SK-MEL-5 (cell line): ENCODE measurements around the gene FAM20C. TPM values are rescaled to one million over a fixed set of nuclear protein-coding genes. Genes with fewer than 3 reads are reported as not detected.

ENCODE experiments used
- DNase-seq: peaks from one replicate; pipeline ENCODE4 v3.0.0-alpha.2; 2016; ENCODE audit warnings: low read depth, low spot score
- in situ Hi-C: cut with HindIII; loops from 2 replicates; pipeline ENCODE4 v1.10.0; 2016; ENCODE audit warnings: low sequenced_read_pairs, high pct_unique_total_duplicates, low pct_unique_long_range_greater_than_20kb
- total RNA-seq: library from RNA; depleted of rRNA; stranded (reverse); fragments of >200 nt; shearing (Covaris generic); gene quantifications from 2 replicates; pipeline ENCODE4 v1.2.3, GENCODE V29; 2014

FAM20C gene
- total RNA-seq, 1 experiment from 2014 or later: not detected

DNA sequence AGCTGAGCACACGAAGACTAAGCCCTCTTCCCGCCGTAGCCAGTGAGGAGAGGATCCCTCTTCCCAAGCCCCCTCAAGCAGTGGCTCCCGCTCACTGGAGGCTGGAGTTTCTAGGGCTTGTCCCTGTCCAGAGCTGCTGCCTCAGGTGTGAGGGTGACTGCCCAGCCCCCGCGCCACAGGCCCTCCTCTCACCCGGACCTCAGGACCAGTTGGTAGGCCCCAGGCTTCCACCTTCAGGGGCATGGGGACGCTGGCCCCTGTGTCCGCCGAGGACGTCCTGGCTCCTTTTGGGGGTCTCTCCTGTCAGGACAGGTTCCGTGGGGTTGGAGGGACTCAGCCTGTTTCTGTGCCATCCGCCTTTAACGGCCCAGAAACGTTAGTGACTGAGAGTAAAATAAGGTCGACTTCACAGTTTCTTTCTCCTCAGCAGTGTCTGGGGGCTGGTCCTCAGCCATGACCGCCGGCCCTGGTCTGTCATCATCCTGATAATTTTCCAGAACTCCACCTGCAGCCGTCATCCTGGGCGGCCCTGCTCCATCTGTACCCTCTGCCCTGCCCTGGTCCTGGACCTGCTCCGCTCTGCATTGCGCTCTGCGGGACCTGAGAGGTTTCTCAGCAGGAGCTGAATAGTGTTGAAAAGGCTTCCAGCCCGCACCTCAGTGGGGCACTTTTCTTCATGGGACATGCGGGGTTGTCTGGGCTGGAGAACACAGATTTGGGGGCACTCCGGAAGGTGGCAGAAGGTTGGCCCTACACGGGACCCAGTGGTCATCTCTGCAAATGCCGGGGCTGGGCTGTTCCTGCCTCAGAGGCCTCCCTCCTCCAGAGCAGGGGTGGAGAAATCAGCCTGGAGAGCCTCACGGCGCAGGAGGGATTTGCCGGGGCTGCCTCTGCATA lies 36.0 kb upstream of the FAM20C start:
- DNase-seq: no peak
- in situ Hi-C loops: no loop called here

DNA sequence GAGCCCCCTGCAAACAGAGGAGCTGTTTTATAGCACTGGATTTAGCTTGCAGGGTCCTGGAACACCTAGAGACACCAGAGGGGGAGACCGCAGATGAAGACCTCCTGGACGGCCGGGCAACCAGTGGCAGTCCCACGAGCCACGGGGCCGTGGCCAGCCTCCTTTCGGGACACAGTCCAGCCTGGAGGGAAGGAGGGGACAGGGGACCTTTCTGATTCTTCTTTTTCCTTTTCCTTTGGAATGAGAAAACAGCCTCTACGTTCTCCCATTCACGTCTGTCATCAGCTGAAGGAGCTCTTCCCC lies 35.4 kb upstream of the FAM20C start:
- no peak for DNase-seq
- in situ Hi-C loops: no loop called here

GRCh38 chr7:157771-158625 lies 34.4 kb upstream of the FAM20C start:
- no peak for DNase-seq
- in situ Hi-C loops: no loop called here

DNA sequence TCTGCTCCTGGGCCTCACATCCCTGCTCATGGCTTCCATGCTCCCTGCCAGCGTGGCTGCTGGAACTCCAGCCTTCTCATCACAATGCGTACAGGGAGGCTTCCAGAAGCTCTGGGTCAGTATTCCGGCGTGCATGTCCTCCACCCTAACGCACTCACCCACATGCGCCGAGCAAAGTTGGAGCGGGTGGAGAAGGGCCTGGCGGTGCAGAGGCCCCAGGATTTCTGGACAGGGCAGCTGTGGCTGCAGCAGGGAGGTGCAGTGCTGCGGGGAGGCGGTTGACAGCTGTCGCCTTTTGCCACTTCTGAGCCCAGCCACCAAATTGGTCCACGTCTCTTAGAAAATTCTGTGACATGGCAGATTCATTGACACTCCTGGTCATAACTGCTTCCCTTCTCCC lies 33.6 kb upstream of the FAM20C start:
- in situ Hi-C loops: no loop called here
- DNase-seq: no peak

- in situ Hi-C loops: no loop called here
- DNase-seq: no peak
Measured at GRCh38 chr7:159370-160270, 32.8 kb upstream of the FAM20C start.

GRCh38 chr7:160958-161725 lies 31.2 kb upstream of the FAM20C start:
- DNase-seq: no peak
- in situ Hi-C loops: no loop called here

DNA sequence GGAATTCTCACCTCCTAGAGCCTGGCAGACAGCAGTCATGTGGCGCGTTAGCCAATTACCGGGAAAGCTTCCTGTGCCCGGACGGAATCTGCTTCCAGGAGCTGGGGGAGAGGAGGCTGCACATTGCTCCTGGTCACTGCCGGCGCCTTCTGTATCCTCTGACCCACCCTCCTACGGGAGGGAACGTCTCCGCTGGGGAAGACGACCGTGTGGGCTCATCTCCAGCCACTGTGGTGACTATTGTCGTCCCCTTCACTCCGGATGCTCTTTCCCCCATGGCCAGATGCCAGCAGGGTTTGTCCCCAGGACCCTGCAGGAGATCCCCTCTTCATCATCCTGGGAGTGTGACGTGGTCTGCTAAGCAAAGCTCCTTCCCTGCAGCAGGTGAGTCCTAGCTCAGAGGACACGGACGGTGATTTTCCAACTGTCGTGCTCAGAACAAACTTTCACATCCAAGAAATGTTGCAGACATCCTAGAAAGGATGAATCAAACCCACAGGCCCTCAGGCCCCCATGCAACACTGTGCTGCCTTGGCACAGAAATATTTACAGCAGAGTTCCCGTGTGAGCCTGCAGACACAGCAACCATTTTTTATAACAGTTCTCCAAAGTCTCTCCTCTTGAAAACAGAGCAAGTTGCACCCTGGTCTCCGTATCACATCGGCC lies 29.6 kb upstream of the FAM20C start:
- no peak for DNase-seq
- in situ Hi-C loops: no loop called here

DNA sequence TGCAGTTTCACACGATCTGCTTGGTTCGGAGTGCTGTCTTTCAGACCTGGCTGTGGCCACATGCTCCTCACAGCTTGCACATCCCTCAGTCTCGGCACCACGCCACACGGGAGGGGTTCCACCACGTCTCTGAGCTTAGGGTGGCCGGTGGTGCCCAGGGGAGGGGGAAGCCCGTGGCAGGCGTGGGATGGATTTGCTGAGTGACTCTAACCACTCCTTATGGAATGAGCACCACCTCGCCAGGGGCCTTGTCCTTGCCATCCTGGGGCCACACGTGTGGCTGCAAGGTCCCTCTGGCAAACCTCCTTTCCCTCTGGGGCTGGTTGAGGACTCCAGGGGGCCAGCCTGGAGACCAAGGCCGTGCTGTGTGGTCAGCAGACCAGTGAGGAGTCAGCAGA lies 29.1 kb upstream of the FAM20C start:
- in situ Hi-C loops: no loop called here
- DNase-seq: no peak

DNA sequence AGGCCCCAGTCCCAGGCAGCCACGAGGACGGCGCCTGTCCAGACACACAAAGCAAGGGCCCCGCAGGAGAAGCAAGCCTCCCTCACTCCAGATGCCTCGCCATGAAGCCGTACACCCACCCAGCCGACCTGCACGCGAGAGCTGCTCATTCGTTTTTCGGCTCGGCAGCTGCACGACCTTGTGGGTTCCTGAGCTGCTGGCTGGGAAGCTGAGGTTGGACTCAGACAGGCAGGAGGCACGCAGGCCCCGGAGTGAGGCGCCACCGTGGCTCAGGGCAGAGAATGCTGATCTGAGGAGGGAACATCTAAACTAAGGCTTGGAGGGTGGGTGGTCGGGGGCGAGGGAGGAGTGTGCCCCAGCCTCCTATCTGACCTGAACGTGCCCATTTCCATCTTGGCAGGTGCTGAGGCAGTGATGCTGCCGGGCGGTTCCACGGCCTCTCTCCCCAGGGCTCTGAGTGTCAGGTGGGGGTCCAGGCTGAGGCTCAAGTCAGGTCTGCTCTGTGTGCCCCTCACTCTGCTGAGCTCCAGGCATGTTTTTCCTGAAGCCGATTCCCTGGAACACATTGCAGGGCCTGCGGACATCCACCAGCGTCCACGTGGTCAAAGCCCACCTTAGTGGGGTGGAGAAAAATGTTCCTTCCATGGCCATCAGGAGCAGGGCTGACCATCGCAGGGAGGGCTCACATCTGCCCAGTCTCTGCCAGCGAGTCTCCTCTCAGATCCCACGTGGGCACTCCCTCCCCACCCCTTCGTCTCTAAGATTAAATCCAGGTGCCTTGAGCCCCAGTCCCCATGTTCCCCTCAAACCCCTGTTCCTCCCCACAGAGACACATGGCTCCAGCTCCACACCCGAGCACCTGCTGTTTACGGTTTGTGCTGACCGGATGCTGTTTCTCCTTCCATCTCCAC lies 28.1 kb upstream of the FAM20C start:
- in situ Hi-C loops: no loop called here
- no peak for DNase-seq

DNA sequence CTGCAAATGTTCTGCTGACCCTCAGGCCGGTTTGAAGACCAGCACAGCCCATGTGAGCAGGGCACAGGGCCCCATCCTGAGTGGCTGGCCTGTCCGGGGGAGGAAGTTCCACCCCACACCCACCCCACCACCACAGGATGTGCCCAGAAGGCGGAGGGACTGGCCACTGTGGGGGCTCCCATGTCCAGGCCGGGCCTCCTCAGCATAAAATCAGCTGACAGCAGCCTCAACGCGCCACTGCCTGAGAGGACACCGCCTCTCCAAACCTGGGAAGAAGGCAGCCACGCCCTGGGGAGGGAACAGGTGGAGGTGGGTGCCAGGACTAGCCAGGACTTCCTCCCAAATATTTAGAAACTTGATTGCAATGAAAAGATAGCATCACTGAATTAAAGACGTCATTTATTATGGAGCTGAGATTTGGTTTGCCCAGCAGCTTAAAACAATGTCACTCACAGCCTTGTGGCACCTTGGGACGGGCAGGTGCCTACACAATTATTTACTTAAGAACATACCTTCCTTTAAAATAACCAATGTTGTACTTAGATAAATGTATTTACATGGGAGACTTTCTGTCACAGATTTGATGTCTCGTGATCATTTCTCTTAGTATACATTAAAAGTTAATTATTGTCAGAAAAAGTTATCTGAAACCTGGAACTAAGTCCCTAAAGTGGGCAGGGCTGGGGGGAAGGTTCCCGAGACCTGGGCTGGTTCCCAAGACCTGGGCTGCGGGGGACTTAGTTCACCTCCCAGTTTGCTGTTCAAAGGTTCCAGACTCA lies 27.3 kb upstream of the FAM20C start:
- in situ Hi-C loops: no loop called here
- no peak for DNase-seq

DNA sequence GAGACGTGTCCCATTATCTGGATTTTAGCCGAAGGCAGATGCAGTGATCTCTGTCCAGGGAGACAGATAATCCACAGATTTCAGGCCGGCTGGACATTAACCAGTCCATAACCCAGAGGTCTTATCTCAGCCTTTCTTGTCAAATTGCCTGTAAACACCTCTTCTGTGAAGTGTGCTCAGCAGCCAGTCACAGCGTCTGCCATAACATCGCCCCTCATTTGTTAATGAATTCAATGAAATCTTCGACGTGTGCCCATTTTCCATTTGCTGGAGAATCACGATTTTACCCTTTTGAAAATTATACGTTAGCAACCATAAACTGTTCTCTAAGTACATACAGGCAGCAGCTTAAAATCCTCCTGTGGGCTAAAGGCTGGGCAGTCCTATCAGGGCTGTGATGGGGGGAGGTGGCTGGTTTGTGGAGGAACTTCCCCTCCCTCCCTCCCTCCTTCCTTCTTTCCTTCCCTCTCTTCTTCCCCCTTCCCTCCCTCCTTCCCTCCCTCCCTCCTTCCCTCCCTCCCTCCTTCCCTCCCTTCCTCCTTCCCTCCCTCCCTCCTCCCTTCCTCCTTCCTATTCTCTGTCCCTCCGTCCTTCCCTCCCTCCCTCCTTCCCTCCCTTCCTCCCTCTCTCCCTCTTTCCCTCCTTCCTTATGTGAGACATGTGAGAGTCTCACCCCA lies 26.6 kb upstream of the FAM20C start:
- DNase-seq: no peak
- in situ Hi-C loops: no loop called here

DNA sequence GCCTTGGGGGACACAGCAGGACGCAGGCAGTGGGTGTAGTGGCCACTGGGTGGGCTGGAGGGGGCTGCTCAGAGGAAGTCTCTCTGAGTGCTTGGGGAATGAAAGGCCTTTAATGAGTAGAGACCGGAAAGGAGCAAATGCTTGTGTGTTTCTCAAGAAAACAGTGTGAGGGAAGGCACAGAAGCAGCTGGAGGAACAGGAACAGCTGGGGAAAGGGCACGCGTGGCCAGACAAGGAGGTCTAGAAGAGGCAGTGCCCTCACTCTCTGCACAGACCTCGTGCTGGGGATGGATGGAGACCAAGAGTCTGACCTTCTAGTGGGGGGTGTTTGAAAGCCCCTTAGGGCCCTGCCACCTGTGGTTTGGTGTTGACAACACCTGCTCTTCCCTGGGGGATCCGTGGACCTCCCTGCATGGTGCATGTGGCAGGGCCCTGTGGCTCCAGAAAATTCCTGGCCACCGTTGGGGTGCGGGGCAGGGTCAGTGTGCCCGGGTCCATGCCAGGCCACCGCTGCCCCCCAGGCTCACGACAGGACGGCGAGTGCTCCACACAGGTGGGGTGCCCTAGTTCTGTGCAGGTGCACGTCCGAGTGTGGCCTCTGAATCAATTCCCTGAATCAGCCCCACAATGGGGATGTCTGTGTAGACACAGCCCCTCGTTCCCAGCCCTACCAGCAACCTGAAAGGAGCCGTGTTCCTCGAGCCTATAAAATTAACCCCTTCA lies 25.9 kb upstream of the FAM20C start:
- no peak for DNase-seq
- in situ Hi-C loops: no loop called here

DNA sequence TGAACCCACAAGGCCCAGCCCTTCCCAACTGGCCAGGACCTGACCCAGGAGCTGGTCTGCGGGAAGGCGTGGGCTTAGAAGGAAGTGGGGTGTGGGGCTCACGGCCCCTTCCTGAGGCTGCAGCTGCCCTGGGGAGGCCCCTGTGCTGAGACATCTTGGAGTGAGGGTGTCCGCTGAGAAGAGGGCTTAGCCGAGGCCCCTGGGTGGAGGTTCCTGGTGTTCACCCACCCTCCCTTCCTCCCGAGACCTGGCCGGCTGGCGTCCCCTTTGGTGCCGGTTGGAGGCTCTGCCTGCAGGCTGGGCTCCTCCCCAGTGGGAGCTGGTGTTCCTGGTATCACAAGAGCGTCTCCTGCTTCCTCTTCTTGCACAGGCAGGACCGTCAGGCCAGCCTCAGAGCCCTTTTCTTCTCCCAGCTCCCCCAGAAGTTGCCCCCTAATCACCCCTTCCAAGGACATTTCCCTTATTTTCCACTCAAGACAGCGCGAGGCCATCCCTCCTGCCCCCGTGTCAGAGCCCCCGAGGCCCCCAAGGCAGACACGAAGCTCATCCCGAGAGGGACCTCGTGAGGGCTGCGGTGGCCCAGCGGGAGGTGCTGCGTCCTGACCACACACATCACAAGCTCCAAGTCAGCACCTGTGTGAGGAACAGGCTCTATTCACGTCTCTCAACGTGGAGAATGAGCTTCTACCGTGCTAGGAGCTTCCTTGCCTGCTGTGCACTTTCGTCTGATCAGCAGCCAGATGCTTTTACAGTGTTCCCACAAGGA lies 25.1 kb upstream of the FAM20C start:
- in situ Hi-C loops: no loop called here
- DNase-seq: no peak
